ENCODE data around the gene TRIM5. TPM values are rescaled to one million over a fixed set of nuclear protein-coding genes. Genes with fewer than 3 reads are reported as not detected.
"Not testable (repeated sequence)": the region's sequence is repeated elsewhere in the genome, so short reads cannot be mapped to it uniquely, and the experiment has no call there.

The TRIM5 gene
- total and polyA plus RNA-seq, 12 donors = 3.1 to 12.6 (median 7.3) TPM

GRCh38 chr11:5686426-5686825 lies 1.6 kb upstream of the TRIM5 start:
- no peak for TF ChIP-seq CTCF (IDR thresholded peaks at IDR 0.05)
- Histone ChIP-seq H3K4me1 (peaks cover 3 to 41% (median 19%) of the 10 kb centered on the region in 9 donors), H3K27ac (no peak overlapping the region), H3K27me3 (no peaks in the 10 kb centered on the region), H3K9me3 (no peaks in the 10 kb centered on the region), H3K4me3 (no peak overlapping the region), H3K36me3 (no peaks in the 10 kb centered on the region)
- intact Hi-C loops (cut with DNase I) = loop anchor here in 3 of 10 donors (10.0 kb wide), 2 partner anchors 62 to 118 kb away; partner anchors contain the start of genes OR52N2 (in 2 of the 3) and TRIM34 (in 1 of the 3)
- DNase-seq (no peak), ATAC-seq (no peak)
- WGBS, 2 donors = 95 to 96% methylated on average over 4 of the region's 4 CpGs

- Histone ChIP-seq H3K27me3 (no peaks in the 10 kb centered on the region), H3K4me3 (peak overlapping the region; percentile 0 to 68 (median 54)), H3K36me3 (peaks cover 0 to 18% (median 0%) of the 10 kb centered on the region in 9 donors), H3K9me3 (no peaks in the 10 kb centered on the region), H3K4me1 (peaks cover 3 to 34% (median 18%) of the 10 kb centered on the region in 9 donors), H3K27ac (peak overlapping the region; percentile 59 to 94 (median 86))
- no peak for TF ChIP-seq CTCF (IDR thresholded peaks at IDR 0.05)
- intact Hi-C loops (cut with DNase I) = loop anchor here in 4 of 10 donors (2.0 to 10.0 kb wide), 4 partner anchors 59 to 123 kb away; partner anchors contain the start of genes OR52N2 (in 3 of the 4) and TRIM34 (in 3 of the 4)
- DNase-seq (no peak), ATAC-seq (peak in 1 of 8 donors; percentile 1)
- 42 to 65% methylated on average over 6 to 8 of the region's 8 CpGs for WGBS, 2 donors
Measured at GRCh38 chr11:5684036-5684645, 733 bp downstream of the TRIM5 start.

GRCh38 chr11:5683620-5684019 lies 1.3 kb downstream of the TRIM5 start:
- H3K4me1 ChIP-seq = peaks cover 3 to 32% (median 12%) of the 10 kb centered on the region in 9 donors
- DNase-seq, H3K9me3 ChIP-seq, H3K27me3 ChIP-seq, ATAC-seq: not testable (repeated sequence)
- 76 to 79% methylated on average over 7 of the region's 7 CpGs for WGBS, 2 donors
- intact Hi-C loops (cut with DNase I) = loop anchor here in 4 of 10 donors (2.0 to 10.0 kb wide), 4 partner anchors 59 to 124 kb away; partner anchors contain the start of genes OR52N2 (in 3 of the 4) and TRIM34 (in 3 of the 4)
- H3K4me3 ChIP-seq = peak overlapping the region in 8 of 10 donors; percentile 31 to 68 (median 55)
- H3K27ac ChIP-seq = peak overlapping the region in 8 of 10 donors; percentile 76 to 94 (median 88)
- peaks cover 0 to 23% (median 0%) of the 10 kb centered on the region in 9 donors for H3K36me3 ChIP-seq

- H3K27ac ChIP-seq, ATAC-seq, H3K27me3 ChIP-seq, H3K9me3 ChIP-seq, H3K4me3 ChIP-seq, DNase-seq: not testable (repeated sequence)
- WGBS, 2 donors = 89 to 98% methylated on average over 33 of the region's 33 CpGs
- Histone ChIP-seq H3K36me3 (peaks cover 0 to 30% (median 6%) of the 10 kb centered on the region in 9 donors), H3K4me1 (peaks cover 3 to 28% (median 11%) of the 10 kb centered on the region in 9 donors)
- intact Hi-C loops (cut with DNase I) = loop anchor here in 4 of 10 donors (5.0 to 10.0 kb wide), 3 partner anchors 58 to 124 kb away; partner anchors contain the start of genes OR52N2 (in 3 of the 4) and TRIM34 (in 1 of the 4)
Measured at GRCh38 chr11:5682890-5683441, 1.9 kb downstream of the TRIM5 start.

- H3K27me3 ChIP-seq = no peaks in the 10 kb centered on the region
- H3K27ac ChIP-seq = no peak overlapping the region
- ATAC-seq (no peak), DNase-seq (no peak)
- peaks cover 0 to 41% (median 11%) of the 10 kb centered on the region in 9 donors for H3K36me3 ChIP-seq
- H3K4me3 ChIP-seq = no peak overlapping the region
- H3K9me3 ChIP-seq = peaks cover 0 to 3% (median 0%) of the 10 kb centered on the region in 11 donors
- intact Hi-C loops (cut with DNase I) = loop anchor here in 4 of 10 donors (5.0 to 10.0 kb wide), 3 partner anchors 55 to 127 kb away; partner anchors contain the start of genes OR52N2 (in 3 of the 4) and TRIM34 (in 1 of the 4)
- no peak for TF ChIP-seq CTCF (IDR thresholded peaks at IDR 0.05)
- H3K4me1 ChIP-seq = peaks cover 3 to 17% (median 10%) of the 10 kb centered on the region in 9 donors
- WGBS, 2 donors = 96 to 97% methylated on average over 7 of the region's 7 CpGs
Measured at GRCh38 chr11:5679811-5680210, 5.1 kb downstream of the TRIM5 start.
